NCI-H2227 (cell line): ENCODE results near the gene MACROD2.
A peak's percentile ranks its signal among the peaks of the same experiment; 100 is the strongest.

ENCODE experiments used
- DNase-seq: peaks from one replicate; lab custom pipeline; 2025; ENCODE audit not compliant: unreplicated experiment; lab: John Stamatoyannopoulos, UW

The MACROD2 gene

DNA sequence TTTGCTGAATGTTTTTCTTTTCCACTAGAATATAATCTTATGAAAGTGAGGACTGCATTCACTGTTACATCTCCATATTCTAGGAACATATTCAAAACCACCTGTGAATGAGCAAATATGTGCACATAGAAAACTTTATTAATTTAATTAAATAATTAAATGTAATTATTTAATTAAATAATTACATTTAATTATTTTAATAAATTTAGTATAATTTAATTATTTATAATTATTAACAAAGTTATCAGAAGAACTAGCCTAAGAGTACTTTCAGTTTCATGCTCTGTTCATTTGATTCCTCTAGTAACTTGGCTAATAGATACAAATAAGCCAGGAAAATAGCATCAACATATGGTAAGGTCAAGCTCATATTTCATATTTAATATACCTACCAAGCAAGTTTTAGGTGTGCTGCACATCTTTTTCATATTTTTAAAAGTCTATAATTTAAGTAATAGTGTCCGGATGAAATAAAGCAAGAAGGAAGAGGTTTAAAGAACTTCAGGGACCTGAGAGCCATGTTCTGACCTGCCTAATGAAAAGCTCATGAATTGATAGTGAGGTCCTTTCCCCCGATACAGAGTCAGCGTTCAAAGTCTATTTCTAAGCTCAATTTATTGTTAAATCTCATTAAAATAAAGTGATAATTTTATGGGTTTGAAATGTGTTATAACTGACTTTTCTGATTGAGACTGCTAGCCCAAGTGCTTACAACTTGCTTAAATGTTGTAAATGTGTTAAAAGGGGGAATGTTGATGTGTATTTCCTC is 703.5 kb downstream of the MACROD2 start:
- DNase-seq, result no peak

DNA sequence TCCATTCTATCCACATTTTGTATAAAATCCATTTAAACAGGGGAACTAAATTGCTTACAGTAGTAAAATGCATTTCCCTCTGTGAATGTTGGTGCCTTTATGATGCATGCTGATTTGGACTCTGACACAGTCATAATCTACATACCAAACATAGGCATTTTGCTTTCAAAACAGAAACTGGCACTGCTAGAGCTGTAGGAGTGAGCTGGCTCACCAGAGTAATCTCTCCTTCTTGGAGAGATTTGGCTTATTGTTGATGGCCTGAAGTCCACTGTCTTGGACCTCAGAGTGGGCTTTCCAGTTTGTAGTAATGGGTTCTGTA is 705.3 kb downstream of the MACROD2 start:
- no peak for DNase-seq

DNA sequence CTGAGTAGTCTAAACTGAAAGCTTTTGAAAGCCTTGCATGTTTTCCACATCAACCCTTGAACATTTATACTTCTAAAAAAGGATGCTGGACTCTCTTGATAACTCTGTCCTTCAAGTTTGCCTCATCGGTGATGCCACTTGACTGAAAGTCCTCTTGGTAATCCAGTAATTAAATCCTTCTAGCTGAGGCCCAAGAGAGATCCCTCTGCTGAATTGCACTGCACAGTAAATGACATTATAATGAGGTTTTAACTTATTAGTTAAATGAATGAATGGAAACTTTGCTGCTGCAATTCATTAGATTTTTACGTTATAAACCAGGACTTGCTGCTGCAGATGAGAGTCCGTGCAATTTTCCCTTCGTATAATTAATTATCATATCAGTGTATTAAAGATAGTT is 706.0 kb downstream of the MACROD2 start:
- DNase-seq, result no peak

DNA sequence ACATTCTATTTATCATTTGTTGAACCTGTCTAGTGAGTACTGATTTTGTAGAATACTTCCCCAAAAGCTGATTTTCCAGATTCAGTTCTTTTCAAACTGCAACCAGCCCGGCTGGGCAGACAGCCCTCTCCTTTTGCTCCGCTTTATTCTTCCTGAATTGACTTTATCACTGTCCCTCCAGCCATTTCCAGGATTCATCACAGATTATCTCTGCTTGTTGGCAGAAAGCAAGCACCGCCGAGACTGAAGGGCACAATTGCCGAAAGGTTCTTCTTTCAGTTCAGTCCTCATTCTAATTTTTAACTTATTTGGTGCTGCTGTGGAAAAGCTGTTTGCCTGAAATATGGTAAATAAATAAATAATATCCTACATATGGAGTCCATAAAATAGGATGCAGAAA is 711.2 kb downstream of the MACROD2 start:
- DNase-seq, result no peak

DNA sequence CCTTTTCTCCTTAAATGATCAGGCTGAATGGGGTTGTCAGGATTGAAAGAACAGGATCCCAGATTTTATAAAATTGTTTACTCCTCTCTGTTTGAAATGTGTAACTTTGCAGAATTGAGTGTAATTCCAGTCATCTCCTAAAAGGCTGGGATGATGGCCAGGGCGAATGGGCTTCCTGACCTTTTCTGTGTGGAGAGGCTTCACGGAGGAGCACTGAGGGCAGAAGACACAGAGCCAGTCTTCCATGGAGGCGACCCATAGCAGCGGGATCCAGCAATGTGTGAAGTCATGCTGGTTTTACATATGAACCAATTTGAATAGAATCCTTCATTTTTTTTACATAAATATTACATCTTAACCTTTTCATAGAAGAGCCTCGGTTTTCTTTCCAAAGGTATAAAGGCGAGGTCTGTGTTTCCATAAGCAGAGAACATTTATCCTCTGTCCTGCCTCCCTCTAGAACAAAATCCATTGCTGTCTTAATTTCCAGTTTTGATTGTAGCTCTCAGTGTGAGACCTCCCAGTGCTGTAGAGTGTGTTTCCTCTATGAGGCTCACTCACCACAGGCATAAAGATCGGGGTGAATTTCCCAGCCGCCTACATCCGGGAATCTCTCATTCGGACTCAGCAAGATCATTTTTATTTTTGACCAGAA is 711.8 kb downstream of the MACROD2 start:
- DNase-seq, result no peak

DNA sequence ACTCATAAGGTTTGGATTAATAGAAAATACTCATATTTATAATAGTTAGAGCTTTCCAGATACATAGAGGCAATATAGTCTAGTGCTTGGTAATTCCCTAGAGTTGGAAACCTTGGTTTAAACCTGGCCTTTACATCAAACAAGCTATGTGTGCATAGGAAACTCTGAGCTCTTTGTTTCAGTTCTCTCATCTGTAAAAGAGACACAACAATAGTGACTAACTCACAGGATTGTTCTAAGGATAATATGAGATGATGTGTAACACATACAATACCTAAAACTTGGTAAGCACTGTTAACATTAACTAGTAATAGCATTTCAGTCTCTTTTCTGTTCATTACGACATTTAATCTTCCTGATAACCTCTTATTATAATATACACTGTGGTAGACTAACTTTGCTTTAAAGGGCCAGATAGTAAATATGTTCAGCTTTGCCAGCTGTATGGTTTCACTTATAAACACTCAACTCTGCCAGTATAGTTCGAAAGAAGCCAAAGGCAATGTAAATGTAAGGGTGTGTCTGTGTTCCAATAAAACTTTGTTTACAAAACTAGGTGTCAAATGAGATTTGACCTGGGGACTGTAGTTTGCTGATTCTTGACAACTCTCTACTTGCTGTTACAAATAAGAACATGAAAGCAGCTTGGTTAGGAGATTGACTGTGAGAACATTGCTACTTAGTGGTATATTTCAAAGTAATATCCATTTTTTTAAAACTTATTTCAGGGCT is 712.7 kb downstream of the MACROD2 start:
- DNase-seq, result no peak

DNA sequence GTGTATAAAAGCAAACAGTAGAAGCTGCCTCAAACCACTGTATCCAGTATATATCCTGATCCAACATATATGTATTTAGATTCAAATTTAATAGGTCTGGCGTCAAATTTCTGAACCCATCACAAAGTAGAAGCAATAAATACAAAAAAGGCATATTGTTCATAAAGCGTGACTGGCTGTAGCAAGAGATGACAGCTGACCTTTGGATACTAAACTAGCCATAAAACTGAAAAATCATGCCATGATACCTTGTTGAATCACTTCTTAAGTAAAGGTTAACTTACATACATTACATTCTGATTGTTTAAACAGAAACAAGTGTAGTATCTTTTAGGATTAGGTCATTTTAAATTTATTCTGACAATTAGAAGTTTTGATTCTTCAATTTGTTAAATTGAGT is 714.1 kb downstream of the MACROD2 start:
- DNase-seq, result no peak

DNA sequence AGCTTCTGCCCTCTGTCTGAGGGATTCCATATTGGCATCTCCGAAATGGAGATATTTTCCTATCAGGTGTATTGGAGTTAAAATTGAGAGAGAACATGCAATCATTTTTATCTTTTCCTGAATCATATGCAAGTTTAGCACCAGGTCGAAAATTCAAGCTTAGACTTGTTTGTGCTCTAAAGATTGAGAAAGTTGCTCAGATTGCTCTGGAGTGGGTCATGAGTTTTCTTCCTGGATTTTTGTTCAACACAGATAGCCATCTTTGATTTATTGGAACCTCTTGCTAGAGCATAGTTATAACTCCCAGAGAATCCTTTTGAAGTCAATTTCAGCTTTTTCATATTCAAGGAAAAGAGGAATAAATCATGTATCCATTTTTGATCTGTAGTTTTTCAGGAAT is 715.6 kb downstream of the MACROD2 start:
- no peak for DNase-seq

DNA sequence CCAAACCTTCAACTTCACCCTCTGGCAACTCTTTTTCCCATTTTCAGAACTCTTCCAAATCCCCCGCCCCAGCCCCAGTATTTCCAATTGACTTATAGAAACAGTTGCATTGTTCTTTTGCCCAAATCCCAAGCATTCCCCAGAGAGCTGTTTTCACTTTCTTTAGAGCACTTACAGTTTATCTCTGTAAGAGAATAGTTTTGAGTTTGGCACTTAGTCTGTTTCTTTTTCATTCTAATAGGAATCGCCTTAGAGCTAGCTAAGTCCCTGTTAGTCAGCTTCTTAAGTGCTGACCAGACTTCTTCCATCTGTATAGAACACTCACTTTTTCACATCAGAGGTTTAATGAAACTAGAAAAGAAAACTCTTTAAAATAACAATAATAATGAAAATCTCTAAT is 716.3 kb downstream of the MACROD2 start:
- DNase-seq, result no peak

DNA sequence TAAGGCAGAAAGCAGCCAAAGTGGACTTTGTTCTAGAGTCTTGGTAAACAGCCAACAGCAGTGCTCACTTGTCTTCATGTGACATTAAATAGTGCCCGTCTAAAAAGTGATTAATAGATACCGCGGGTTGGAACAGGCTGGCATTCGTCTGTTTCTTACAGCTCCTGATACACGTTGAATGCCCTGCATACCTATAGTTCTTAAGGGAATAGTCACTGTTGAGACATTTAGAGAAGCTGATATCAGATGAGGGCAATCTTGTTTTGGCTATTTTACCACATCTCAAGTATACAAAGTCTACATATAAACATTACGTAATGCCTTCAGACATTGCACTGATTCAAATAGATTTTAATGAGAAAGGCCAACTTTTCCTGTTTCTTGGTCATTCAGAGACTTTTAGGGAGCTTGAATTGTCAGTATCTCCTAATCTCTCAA is 717.0 kb downstream of the MACROD2 start:
- no peak for DNase-seq

DNA sequence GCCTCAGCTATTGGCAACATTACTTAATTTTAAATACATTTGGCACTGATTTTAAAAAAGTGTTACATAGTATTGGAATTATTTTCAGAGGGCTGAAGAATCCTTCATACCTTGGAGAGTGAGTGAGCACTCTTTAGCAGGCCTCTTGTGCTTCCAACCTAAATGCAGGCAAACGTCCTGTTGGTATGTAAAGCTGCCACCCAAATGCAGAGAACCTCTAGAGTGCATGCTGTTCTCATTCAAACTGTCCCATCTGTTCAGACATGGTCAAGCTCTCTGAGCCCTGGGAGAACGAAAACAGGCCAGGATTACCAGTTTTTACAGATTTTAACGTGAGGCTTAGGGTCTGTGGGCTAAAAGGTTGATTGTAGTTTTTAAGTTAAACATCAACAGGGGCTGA is 720.1 kb downstream of the MACROD2 start:
- DNase-seq, result no peak

DNA sequence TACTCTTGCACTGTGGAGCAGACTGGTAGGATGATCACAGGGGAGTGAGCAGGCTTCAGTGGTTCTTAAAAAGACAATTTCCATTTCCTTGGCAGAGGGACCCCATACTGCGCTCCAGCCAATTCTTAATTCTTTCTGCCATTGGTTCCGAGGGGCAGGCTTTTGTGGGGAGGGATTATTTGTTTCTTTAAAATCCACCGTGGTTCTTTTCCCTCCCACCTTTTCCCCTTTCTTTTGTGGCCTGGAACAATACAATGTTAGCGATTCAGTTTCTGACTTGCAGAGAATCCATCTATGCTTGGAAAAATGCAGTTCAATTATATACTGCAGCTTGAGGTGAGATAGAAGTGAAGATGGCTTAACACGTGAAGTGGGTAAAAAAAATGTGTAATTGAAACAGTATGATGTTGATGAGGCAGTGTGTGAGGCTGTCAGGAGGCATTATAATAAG is 721.1 kb downstream of the MACROD2 start:
- peak; percentile 53 for DNase-seq

DNA sequence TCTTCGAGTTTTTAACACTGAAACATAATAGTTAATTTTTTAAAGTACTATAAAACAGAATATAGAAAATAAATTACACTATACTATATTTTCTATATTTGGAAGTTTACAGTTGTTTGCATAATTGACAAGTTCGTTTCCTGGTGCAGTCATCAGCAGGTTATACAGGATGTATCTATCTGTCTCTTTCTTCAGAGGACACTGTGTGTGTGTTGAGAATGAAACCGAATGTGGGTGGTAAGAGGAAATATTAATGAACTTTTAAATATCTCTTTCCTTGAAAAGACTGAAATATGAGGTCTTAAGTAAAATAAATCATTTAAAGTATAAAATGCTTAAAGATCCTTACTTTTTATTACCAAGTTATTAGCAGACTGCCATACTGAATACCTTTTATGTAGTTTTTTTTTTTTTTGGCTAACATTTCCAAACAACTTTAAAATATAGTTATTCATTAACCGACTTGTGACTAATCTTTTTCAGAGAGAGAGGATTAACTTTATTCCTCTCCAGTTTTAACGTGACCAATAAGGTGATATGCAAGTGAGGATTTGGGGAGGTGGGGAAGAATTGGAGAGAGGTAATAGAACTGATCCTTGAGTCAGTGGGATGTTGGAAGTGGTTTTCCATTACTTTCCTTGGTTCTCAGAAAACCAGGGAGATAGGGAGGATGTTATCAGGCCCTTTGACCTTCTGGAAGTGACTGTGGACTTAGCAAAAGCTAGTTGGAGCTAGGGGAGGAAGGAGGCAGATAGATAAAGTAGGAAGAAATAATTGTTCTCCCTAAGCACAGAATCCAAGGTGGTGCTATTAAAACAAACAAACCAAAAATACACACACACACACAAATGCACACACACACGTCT is 722.1 kb downstream of the MACROD2 start:
- no peak for DNase-seq

DNA sequence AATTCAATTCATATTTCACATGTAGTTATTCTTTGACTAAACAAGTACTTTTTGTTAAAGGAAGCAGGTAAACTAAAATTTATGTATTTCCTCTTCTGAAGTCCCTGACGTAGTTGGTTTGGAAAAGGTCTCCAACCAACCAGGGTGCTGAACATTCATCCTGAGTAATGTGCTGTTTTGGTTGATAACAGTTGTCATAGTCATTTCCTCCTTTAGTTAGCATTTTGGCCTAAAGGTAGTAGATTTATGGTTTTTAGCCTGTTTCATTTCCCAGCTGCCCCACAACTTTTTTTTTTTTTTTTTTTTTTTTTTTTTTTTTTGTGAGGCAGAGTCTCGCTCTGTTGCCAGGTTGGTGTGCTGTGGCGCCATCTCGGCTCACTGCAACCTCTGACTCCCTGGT is 724.9 kb downstream of the MACROD2 start:
- no peak for DNase-seq

DNA sequence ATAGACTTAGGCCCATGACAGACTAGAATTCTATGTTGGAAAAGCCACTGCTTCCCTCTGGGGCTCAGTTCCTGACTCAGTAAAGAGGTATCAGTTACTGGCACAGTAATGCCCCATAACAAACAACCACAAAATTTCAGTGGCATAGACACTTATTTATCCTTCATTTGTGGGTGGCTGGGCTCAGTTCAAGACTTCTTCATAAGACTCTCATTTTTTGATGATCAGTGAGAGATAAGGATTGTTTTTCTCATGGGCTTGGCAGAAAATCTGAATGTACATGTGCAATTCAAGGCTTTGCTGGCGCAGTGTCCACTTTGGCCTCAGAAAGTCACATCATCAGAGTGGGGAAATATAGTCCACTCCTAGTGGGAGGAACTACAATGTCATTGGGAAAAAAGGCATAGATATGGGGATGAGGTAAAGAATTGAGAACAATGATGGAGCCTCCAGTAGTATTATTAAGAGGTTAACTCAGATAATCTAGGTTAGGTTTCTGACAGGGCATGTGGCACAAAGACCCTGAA is 726.7 kb downstream of the MACROD2 start:
- DNase-seq, result no peak

DNA sequence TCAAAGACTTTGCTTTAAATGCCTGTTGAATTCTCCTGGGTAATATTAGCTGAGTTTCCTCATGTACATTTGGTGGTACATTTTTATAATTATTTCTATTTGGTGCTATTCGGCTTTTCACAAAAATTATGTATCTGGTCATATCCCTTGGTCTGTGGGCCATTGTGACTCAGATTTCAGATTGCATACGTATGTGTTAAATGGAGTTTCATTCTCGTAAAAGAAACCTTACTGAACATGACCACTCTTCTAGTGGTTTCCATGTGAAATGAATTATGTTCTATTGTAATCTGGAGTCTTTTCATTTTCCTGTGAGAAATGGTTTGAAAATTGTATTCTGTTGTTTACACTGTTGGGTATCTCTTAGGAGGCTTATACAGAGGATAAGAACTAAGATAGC is 728.3 kb downstream of the MACROD2 start:
- no peak for DNase-seq

DNA sequence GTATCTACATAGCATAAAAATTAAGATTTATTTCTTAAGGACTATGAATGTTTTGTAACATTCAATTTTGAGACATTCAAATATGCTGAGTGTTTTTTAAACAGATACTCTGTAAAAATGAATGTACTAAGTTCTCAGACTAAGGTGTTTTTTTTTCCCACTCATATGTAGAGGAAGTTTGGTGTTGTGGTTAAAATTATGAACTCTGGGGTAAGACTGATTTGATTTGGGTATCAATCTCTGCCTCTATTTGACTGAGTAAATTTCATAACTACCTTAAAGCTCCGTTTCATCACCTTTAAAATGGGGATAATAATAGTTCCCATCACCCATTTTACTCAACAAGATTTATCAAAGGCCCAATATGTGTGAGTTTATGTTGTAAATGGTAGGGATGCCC is 728.7 kb downstream of the MACROD2 start:
- no peak for DNase-seq

DNA sequence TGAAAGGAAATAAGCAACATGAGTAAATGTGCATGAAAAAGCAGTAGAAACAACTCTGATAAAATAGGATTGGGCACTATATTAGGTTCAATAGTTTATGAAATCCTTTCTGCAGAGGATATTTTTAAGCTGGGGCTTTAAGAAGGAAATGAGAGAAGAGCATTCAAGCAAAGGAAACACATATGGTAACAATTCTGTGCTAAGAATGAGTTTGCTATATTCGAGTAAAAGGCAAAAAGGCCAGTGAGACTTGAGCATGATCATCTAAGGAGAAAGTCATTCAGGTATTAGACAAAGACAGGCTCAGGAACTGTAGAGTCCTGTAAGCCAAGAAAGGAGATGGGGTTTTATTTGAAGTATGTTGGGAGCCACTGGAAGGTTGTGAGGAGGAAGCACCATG is 729.2 kb downstream of the MACROD2 start:
- DNase-seq, result no peak

DNA sequence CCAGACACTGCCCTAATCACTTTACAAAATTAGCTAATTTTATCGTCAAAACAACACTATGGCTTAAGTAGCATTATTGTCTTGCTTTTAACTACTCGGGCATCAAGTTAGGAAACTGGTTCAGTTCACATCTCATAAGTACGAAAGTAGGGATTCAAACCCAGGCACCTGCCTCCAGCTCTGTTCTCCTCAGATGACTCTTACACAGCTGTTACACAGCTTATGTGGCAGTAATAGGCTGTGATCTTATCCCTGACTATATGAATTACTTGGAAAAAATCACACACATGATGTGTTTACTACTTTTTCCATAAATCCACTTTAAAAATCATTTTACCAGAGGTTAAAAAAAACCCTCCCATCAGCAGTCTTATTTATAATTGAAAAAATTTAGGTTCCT is 731.3 kb downstream of the MACROD2 start:
- no peak for DNase-seq

DNA sequence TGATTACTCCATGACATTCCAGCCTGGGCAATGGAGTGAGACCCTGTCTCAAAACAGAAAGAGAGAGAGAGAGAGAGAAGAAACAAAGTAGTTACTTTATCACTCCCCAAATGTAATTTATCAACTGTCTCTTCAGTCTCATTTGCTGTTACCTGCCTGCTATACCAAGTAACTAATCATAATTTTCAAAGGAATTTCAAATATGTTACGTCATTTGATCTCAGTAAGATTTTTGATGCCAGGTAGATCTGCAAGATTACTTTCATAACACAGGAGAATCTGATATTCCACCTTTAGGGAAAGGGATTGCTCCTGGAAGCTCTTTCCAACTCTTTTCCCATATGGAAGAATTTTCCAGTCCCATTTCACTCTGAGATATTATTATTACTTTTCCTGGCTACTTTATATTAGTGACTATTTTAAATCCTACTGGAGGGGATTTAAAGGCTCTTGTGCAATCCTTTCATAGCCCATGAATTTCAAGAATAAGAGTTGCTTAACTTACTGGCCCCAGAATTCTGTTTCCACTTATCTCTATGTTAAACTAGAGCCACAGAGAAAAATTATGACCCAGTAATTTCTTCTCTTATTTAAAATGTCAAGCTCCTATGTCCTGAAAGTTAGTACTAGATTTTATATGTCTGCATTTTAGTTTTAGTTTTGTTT is 732.3 kb downstream of the MACROD2 start:
- DNase-seq, result no peak
